Measurements from ENCODE around the gene CACNA1B.

Gene CACNA1B

GRCh38 chr9:137892424-137893191 lies 15.0 kb downstream of the CACNA1B start:
- no peak for TF ChIP-seq CTCF (IDR thresholded peaks at IDR 0.05; ENCODE audit: low read depth, low read length)
- no peak for DNase-seq (ENCODE audit: low read depth in 2 of 2)
- no peak overlapping the region for H3K4me3 ChIP-seq (replicated peaks in 1 of 2; ENCODE audit: low read depth in 2 of 2, low read length in 2 of 2)

GRCh38 chr9:137893670-137894069 lies 16.1 kb downstream of the CACNA1B start:
- no peak for DNase-seq (ENCODE audit: low read depth in 2 of 2)
- H3K4me3 ChIP-seq (replicated peaks in 1 of 2; ENCODE audit: low read depth in 2 of 2, low read length in 2 of 2), result no peak overlapping the region
- no peak for TF ChIP-seq CTCF (IDR thresholded peaks at IDR 0.05; ENCODE audit: low read depth, low read length)

GRCh38 chr9:137899551-137900360 lies 22.2 kb downstream of the CACNA1B start:
- no peak for TF ChIP-seq CTCF (IDR thresholded peaks at IDR 0.05; ENCODE audit: low read depth, low read length)
- DNase-seq (ENCODE audit: low read depth in 2 of 2), result no peak
- no peak overlapping the region for H3K4me3 ChIP-seq (replicated peaks in 1 of 2; ENCODE audit: low read depth in 2 of 2, low read length in 2 of 2)

GRCh38 chr9:137900584-137901310 lies 23.2 kb downstream of the CACNA1B start:
- no peak overlapping the region for H3K4me3 ChIP-seq (replicated peaks in 1 of 2; ENCODE audit: low read depth in 2 of 2, low read length in 2 of 2)
- no peak for TF ChIP-seq CTCF (IDR thresholded peaks at IDR 0.05; ENCODE audit: low read depth, low read length)
- DNase-seq (ENCODE audit: low read depth in 2 of 2), result no peak

- no peak for TF ChIP-seq CTCF (IDR thresholded peaks at IDR 0.05; ENCODE audit: low read depth, low read length)
- H3K4me3 ChIP-seq (replicated peaks in 1 of 2; ENCODE audit: low read depth in 2 of 2, low read length in 2 of 2), result no peak overlapping the region
- no peak for DNase-seq (ENCODE audit: low read depth in 2 of 2)
Measured at GRCh38 chr9:137902646-137903045, 25.1 kb downstream of the CACNA1B start.

- no peak overlapping the region for H3K4me3 ChIP-seq (replicated peaks in 1 of 2; ENCODE audit: low read depth in 2 of 2, low read length in 2 of 2)
- no peak for DNase-seq (ENCODE audit: low read depth in 2 of 2)
- no peak for TF ChIP-seq CTCF (IDR thresholded peaks at IDR 0.05; ENCODE audit: low read depth, low read length)
Measured at GRCh38 chr9:137905740-137906139, 28.2 kb downstream of the CACNA1B start.
